Stimulated activated CD8-positive, alpha-beta memory T cell treated with anti-CD3 and anti-CD28 coated beads, Interleukin-4, amount 100 ng/mL, for 4 hours (primary cell): ENCODE measurements around the gene ADAM17.

Experiments used
- DNase-seq, 2 donors: peaks; one replicate each; pipeline ENCODE4 v3.0.0-alpha.2; 2020; ENCODE audit warnings: low read depth in 2 of 2, low spot score in 1 of 2

The ADAM17 gene

DNA sequence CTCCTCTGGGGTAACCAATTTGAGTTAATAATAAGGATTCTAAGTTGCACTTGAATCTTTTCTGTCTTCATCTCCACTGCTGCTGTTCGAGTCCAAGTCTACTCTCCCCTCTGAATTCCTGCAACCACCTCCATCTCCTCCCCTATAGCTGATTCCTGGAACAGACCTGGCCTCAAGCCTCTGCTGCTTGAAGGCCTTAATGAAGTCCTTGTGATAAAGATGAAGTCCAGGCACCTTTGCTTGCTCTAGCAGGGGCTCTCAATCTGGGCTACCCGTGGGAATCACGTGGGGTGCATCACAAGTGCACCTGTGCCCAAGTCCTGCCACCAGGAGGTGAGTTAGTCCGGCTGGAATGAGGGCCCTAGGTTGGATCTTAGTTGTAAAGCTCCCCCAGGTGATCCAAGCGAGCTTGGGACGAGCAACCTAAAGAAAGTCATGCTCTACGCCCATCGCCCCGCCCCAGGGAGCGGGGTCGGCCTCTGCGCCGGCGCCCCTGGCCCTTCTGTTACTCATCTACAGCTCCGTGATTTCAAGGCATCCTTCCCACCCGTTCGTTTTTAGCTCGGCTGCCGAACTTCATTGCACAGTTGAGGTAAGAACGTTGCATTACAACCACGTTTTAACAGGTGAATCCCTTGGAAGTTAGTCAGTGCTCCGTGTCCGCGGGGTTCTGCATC, 82.2 kb downstream of the ADAM17 start:
- no peak for DNase-seq

DNA sequence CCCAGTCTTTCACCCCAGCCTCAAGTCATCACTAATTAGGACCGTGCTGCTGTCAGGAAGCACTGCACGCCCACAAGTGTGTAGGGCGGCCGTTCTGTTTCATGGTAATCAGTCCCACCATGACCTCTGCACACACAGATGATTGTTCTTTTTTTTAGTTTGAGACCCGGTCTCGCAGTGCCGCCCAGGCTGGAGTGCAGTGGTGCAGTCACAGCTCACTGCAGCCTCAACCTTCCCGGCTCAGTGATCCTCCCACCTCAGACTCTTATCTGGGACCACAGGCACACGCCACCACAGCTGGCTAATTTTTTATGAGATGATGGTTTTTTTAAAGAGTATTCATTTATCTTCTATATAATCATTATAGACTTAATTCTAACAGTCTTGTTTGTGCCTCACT, 83.1 kb downstream of the ADAM17 start:
- no peak for DNase-seq

- no peak for DNase-seq
These were observed 84.4 kb downstream of the ADAM17 start for GRCh38 chr2:9471206-9471605.

GRCh38 chr2:9467687-9468086, 87.9 kb downstream of the ADAM17 start:
- DNase-seq = no peak

DNA sequence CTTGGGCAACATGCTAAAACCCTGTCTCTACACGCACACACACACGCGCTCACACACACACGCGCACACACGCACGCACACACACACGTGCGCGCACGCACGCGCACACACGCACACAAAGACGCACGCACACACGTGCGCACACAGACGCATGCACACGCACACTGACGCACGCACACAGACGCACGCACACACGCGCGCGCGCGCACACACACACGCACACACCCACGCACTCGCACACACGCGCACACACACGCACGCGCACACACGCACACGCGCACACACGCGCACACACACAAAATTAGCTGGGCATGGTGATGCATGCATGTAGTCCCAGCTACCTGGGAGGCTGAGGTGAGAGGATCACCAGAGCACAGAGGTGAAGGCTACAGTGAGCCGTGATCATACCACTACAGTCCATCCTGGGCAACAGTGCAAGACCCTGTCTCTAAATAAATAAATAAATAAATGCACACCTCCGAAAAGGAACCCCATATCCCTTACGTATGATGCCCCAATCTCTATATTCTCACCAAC, 89.4 kb downstream of the ADAM17 start:
- DNase-seq = no peak

DNA sequence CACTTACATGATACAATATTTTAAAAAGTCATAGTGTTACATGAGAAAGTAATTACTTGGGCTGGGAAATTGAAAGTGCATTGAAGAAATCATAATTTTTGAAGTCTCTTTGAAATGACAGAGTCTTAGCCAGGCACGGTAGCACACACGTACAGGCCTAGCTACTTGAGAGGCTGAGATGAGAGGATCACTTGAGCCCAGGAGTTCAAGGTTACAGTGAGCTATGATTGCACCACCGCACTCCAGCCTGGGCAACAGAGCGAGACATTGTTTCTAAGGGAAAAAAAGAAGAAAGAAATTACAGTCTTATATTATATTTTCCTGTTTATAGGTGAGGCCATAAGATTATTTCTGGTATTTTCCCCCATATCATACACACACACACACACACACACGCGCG, 90.5 kb downstream of the ADAM17 start:
- DNase-seq = no peak

DNA sequence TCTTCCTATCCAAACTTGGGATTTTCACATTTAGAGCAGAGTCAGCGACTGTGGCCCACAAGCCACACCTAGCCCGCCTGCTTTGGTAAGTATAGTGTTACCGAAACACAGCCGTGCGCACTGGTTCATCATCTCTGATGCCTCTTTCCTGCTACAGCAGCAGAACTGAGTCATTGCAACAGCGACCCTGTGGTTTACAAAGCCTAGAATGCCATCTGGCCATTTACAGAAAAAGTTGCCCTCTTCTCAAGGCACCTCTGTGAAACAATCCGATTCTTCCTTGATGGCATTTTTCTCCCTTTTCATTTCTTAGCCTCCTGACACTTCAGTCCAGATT, 92.0 kb downstream of the ADAM17 start:
- no peak for DNase-seq

DNA sequence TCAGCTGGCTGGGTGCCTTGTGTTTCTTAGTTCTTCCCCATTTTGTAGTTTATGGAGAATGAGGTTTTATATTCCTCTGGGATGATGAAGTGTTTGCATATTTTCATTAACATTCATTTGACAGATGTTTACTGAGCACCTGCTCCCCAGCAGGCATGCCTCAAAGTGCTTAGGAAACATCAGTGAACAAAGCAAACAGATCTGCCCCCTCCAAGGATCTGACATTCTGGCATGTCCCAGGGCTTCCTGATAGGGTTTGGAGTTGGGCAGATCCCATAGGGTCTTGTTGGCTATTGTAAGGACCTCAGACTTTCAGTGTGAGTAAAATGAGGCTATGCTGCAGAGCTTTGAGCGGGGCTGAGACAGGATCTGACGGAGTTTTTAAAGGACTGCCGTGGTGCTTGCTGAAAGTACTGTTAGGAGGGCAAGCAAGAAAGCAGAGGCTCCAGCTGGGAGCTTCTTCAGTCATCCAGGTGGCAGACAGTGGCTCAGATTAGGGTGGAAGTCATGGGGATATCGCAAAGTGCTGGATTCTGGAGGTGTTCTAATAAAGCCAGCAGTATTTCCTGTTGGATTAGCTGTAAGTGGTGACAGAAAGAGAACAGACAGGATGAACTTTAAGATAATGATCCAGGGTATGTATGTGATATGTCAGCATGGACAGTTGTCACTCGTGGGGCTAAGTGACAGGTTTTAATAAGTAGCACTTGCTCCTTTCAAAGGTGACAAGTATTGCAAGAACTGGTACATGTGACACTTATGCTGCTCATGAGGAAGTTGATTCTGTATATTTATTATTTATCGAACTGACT, 92.5 kb downstream of the ADAM17 start:
- DNase-seq = no peak

DNA sequence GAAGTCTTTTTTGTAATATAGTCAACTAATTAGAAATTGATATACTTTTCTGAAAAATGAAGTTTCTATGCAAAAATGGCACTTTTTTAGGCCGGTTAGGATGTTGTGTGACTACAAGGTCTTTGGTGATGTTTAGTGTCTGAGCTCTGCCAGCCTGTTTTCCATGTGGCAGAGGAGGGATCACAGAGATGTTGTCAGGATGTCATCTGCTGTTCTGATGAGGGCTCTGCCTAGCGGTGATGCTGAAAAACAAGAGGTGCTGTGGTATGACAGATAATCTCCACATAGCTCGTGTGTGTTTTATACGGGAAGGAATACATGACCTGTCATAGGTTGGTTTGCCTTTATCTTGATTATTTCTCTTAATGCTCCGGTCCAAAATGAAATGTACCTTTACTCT, 93.3 kb downstream of the ADAM17 start:
- DNase-seq = no peak

GRCh38 chr2:9461079-9461478, 94.6 kb downstream of the ADAM17 start:
- no peak for DNase-seq

DNA sequence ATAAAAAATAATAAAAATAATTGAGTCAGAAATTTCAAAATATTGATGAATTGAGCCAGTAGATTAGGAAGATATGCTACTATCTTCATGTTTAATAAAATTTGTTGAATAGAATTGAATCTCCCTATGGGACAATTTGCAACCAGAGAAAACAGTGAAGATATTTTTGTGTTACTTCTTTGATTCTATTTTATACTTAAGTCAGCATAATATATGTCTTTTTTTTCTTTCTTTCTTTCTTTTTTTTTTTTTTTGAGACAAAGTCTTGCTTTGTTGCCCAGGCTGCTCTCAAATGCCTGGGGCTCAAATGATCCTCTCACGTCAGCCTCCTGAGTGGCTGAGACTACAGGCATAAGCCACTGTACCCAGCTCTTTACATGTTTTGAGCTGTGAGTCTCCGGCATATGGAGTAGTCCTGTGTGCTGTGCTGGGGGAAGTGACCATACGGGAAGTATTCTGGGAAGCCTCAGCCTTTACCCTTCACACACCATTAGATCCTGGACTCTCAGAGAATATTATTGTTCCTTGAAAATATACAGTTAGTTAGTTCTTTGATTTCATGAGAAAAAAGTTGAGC, 95.1 kb downstream of the ADAM17 start:
- DNase-seq = no peak

GRCh38 chr2:9451231-9451630, 104.4 kb downstream of the ADAM17 start:
- DNase-seq = no peak

GRCh38 chr2:9445089-9445488, 110.5 kb downstream of the ADAM17 start:
- no peak for DNase-seq

GRCh38 chr2:9443526-9443925, 112.1 kb downstream of the ADAM17 start:
- DNase-seq = no peak

DNA sequence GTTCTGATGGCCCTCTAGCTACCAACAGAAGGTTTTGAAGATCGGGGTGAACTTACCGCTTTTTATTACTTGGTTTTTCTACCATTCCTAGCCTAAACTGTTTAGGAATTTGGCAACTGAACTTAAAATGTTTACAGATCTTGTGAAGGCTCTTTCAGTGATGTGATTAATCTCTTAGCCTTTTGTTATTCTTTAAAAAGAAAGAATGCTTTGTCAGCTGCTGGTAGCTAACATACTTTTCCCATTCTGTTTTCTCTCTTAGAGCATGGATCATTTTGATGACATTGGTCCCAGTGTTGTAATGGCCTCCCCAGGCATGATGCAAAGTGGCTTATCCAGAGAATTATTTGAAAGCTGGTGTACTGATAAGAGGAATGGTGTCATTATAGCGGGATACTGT, 114.1 kb downstream of the ADAM17 start:
- no peak for DNase-seq

- no peak for DNase-seq
These were observed 115.4 kb downstream of the ADAM17 start for GRCh38 chr2:9440058-9440727.

DNA sequence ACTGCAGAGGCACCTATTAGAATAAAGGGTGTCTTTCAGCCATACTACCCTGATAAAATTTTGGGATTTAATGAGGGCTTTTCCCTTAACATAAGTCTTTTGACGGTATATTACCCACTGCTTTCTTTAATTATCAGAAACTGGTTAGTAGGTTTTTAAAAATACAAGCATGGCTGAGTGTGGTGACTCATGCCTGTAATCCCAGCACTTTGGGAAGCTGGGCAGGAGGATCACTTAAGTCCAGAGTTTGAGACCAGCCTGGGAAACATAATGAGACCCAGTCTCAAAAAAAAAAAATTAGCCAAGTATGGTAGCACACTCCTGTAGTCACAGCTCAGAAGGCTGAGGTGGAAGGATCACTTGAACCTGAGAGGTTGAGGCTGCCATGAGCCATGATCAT, 116.1 kb downstream of the ADAM17 start:
- DNase-seq = no peak
